ENCODE results near the gene CIBAR2.

Gene CIBAR2

GRCh38 chr16:85144026-85144915 is 32.0 kb upstream of the CIBAR2 start:
- no peak for DNase-seq (ENCODE audit: low read depth in 2 of 2)

- DNase-seq (ENCODE audit: low read depth in 2 of 2): no peak
Measured at GRCh38 chr16:85142771-85143211, 30.5 kb upstream of the CIBAR2 start.

- DNase-seq (ENCODE audit: low read depth in 2 of 2): no peak
Measured at GRCh38 chr16:85142129-85142513, 29.8 kb upstream of the CIBAR2 start.

GRCh38 chr16:85141491-85142128 is 29.3 kb upstream of the CIBAR2 start:
- no peak for DNase-seq (ENCODE audit: low read depth in 2 of 2)

GRCh38 chr16:85140455-85141012 is 28.3 kb upstream of the CIBAR2 start:
- no peak for DNase-seq (ENCODE audit: low read depth in 2 of 2)

GRCh38 chr16:85139881-85140339 is 27.6 kb upstream of the CIBAR2 start:
- DNase-seq (ENCODE audit: low read depth in 2 of 2): no peak

GRCh38 chr16:85138825-85139627 is 26.8 kb upstream of the CIBAR2 start:
- DNase-seq (ENCODE audit: low read depth in 2 of 2): no peak

- no peak for DNase-seq (ENCODE audit: low read depth in 2 of 2)
Measured at GRCh38 chr16:85138073-85138824, 26.0 kb upstream of the CIBAR2 start.

GRCh38 chr16:85137323-85138072 is 25.2 kb upstream of the CIBAR2 start:
- no peak for DNase-seq (ENCODE audit: low read depth in 2 of 2)

GRCh38 chr16:85136702-85137322 is 24.5 kb upstream of the CIBAR2 start:
- no peak for DNase-seq (ENCODE audit: low read depth in 2 of 2)

GRCh38 chr16:85136213-85136701 is 24.0 kb upstream of the CIBAR2 start:
- no peak for DNase-seq (ENCODE audit: low read depth in 2 of 2)

- DNase-seq (ENCODE audit: low read depth in 2 of 2): no peak
Measured at GRCh38 chr16:85134789-85135142, 22.5 kb upstream of the CIBAR2 start.

GRCh38 chr16:85134076-85134788 is 22.0 kb upstream of the CIBAR2 start:
- DNase-seq (ENCODE audit: low read depth in 2 of 2): no peak

GRCh38 chr16:85133290-85133599 is 21.0 kb upstream of the CIBAR2 start:
- no peak for DNase-seq (ENCODE audit: low read depth in 2 of 2)

- DNase-seq (ENCODE audit: low read depth in 2 of 2): no peak
Measured at GRCh38 chr16:85132456-85133289, 20.4 kb upstream of the CIBAR2 start.

GRCh38 chr16:85130705-85131028 is 18.4 kb upstream of the CIBAR2 start:
- DNase-seq (ENCODE audit: low read depth in 2 of 2): no peak

GRCh38 chr16:85129876-85130704 is 17.8 kb upstream of the CIBAR2 start:
- DNase-seq (ENCODE audit: low read depth in 2 of 2): no peak

Measured in stimulated activated CD8-positive, alpha-beta memory T cell treated with anti-CD3 and anti-CD28 coated beads, Interleukin-15, amount 100 ng/mL, for 48 hours (primary cell).